GM13976 (cell line): Measurements from ENCODE around the gene LRRC41.
"Not testable (repeated sequence)": the region's sequence is repeated elsewhere in the genome, so short reads cannot be mapped to it uniquely, and the experiment has no call there.

Source experiments
- DNase-seq: peaks from one replicate; pipeline ENCODE4 v3.0.0; 2012; ENCODE audit warnings: low spot score
- in situ Hi-C: fragments of 300-500 bp; cut with MboI; formaldehyde crosslinking; loops from one replicate; pipeline ENCODE4 v1.12.0; 2022; ENCODE audit warnings: low sequenced_read_pairs, mixed read lengths, inconsistent platforms; ENCODE audit not compliant: unreplicated experiment
- TF ChIP-seq, protein P1 (sequence below): IDR thresholded peaks from 2 replicates; pipeline ENCODE4 v1.5.1; 2012; ENCODE audit warnings: borderline replicate concordance, mild to moderate bottlenecking; ENCODE audit not compliant: insufficient read depth; ENCODE audit errors: extremely low read depth, missing control alignments, control extremely low read depth

The LRRC41 gene

DNA sequence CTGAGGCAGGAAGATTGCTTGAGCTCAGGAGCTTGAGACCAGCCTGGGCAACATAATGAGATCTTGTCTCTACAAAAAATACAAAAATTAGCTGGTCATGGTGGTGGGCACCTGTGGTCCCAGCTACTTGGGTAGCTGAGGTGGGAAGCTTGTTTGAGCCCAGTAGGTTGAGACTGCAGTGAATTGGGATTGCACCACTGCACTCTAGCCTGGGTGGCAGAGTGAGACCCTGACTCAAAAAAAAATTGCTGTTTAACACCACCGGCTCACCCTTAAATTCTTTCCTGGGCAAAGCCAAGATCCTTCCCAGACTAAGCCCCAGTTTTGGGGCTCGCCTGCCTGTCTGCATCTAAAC lies 30.6 kb upstream of the LRRC41 start:
- DNase-seq, result no peak
- TF ChIP-seq, protein P1, sequence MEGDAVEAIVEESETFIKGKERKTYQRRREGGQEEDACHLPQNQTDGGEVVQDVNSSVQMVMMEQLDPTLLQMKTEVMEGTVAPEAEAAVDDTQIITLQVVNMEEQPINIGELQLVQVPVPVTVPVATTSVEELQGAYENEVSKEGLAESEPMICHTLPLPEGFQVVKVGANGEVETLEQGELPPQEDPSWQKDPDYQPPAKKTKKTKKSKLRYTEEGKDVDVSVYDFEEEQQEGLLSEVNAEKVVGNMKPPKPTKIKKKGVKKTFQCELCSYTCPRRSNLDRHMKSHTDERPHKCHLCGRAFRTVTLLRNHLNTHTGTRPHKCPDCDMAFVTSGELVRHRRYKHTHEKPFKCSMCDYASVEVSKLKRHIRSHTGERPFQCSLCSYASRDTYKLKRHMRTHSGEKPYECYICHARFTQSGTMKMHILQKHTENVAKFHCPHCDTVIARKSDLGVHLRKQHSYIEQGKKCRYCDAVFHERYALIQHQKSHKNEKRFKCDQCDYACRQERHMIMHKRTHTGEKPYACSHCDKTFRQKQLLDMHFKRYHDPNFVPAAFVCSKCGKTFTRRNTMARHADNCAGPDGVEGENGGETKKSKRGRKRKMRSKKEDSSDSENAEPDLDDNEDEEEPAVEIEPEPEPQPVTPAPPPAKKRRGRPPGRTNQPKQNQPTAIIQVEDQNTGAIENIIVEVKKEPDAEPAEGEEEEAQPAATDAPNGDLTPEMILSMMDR, result no peak
- in situ Hi-C loops, result no loop called here

DNA sequence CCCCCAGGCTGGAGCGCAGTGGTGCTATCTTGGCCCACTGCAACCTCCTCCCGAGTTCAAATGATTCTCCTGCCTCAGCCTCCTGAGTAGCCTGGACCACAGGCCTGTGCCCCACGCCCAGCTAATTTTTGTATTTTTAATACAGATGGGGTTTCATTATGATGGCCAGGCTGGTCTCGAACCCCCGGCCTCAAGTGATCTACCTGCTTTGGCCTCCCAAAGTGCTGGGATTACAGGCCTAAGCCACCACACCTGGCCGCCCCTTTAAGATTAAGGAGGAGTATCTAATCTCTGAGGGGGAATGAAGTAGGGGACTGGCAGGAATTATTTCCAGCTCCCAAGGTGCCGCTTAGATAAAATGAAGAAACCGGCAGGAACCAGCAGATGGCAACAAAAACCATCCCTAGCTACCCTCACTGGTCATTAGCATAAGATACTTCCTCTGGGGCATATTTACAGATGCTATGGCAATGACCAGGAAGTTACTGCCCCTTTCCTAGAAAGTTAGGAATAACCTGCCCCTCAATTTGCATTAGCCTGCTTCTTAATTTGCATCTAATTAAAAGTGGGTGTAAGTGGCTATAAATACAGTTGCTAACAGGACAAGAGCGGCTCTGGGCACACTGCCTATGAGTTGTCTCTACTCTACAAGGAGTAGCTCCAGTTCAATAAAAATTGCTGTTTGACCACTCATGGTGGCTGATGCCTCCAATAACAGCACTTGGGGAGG lies 30.0 kb upstream of the LRRC41 start:
- peak; percentile 57 for DNase-seq
- in situ Hi-C loops, result no loop called here

GRCh38 chr1:46331786-46332540 lies 28.5 kb upstream of the LRRC41 start:
- DNase-seq, in situ Hi-C loops: not testable (repeated sequence)

More for the DNA sequence above, 30.0 kb upstream of the LRRC41 start:
- TF ChIP-seq, protein P1, result peak; percentile 55

DNA sequence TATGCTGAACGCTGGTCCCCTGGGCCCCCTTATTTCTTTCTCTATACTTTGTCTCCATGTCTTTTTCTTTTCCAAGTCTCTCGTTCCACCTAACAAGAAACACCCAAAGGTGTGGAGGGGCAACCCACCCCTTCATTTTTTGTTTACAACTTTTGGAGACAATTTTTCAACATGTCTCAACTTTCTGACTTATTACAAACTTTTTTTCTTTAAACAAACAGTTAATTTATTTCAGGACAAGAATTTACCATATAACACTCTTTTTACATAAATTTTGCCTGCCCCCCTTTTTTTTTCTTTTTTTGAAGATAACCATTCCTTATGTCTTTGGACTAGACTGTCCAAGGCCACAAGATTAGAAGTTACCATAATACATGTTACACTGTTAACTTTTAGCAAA lies 27.0 kb upstream of the LRRC41 start:
- in situ Hi-C loops, result not testable (repeated sequence)

DNA sequence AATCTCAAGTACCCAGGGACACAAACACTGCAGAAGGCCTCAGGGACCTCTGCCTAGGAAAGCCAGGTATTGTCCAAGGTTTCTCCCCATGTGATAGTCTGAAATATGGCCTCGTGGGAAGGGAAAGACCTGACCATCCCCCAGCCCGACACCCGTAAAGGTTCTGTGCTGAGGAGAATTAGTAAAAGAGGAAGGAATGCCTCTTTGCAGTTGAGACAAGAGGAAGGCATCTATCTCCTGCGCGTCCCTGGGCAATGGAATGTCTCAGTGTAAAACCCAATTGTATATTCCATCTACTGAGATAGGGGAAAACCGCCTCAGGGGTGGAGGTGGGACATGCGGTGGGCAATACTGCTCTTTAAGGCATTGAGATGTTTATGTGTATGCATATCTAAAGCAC lies 26.4 kb upstream of the LRRC41 start:
- in situ Hi-C loops, result not testable (repeated sequence)

More for the DNA sequence above, 27.0 kb upstream of the LRRC41 start:
- DNase-seq, result not testable (repeated sequence)

GRCh38 chr1:46328182-46328581 lies 24.8 kb upstream of the LRRC41 start:
- in situ Hi-C loops, DNase-seq: not testable (repeated sequence)

More for the DNA sequence above, 26.4 kb upstream of the LRRC41 start:
- not testable (repeated sequence) for DNase-seq

DNA sequence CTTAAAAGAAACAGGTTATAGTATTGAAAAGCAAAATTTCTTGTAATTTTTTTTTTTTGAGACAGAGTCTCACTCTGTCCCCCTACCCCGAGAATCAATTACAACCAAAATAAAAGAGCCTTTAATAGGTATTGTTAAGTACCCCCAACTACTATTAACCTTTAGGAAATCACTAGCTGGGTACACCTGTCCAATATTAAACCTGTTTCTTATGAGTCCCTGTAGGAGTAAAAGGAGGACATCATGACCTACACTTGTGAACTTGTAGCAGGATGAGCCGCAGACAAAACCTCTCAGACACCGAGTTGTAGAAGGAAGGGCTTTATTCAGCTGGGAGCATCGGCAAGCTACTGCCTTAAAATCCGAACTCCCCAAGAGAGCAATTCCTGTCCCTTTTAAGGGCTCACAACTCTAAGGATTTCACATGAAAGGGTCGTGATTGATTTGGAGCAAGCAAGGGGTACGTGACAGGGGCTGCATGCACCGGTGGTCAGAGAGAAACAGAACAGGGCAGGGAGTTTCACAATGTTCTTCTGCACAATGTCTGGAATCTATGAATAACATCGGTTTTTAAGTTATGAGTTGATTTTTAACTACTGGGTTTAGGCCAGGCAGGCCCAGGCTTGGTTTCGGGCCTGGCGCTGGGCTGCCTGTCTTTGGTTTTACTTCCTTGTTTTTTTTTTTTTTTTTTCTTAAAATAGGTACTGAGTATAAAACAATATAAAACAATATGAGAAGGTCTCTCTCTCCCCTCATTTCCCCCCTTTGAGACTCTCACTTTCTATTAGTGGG lies 22.1 kb upstream of the LRRC41 start:
- in situ Hi-C loops, DNase-seq: not testable (repeated sequence)

DNA sequence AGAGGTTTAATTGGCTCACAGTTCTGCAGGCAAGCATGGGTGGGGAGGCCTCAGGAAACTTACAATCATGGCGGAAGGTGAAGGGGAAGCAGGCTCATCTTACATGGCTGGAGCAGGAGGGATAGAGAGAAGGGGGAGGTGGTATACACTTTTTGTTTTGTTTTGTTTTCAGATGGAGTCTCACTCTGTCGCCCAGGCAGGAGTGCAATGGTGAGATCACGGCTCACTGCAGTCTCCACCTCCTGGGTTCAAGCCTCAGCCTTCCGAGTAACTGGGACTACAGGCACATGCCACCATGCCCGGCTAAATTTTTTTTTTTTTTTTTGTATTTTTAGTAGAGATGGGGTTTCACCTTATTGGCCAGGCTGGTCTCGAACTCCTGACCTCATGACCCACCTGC lies 18.8 kb upstream of the LRRC41 start:
- DNase-seq, in situ Hi-C loops: not testable (repeated sequence)

DNA sequence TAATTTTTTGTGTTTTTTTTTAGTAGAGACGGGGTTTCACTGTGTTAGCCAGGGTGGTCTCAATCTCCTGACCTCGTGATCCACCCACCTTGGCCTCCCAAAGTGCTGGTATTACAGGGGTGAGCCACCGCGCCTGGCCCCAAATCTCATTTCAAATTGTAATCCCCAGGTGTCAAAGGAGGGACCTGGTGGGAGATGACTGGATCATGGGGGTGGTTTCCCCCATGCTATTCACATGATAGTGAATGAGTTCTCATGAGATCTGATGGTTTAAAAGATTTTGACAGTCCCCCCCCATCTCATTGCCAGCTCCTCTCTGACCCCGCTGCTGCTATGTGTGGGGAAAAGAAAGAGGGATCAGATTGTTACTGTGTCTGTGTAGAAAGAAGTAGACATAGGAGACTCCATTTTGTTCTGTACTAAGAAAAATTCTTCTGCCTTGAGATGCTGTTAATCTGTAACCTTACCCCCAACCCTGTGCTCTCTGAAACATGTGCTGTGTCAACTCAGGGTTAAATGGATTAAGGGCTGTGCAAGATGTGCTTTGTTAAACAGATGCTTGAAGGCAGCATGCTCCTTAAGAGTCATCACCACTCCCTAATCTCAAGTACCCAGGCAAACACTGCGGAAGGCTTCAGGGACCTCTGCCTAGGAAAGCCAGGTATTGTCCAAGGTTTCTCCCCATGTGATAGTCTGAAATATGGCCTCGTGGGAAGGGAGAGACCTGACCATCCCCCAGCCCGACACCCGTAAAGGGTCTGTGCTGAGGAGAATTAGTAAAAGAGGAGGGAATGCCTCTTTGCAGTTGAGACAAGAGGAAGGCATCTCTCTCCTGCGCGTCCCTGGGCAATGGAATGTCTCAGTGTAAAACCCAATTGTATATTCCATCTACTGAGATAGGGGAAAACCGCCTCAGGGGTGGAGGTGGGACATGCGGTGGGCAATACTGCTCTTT lies 16.8 kb upstream of the LRRC41 start:
- DNase-seq, in situ Hi-C loops: not testable (repeated sequence)

- DNase-seq, in situ Hi-C loops: not testable (repeated sequence)
Observed at GRCh38 chr1:46319301-46319700, 15.9 kb upstream of the LRRC41 start.
